A549 (cell line): ENCODE measurements around the gene SOX6. TPM values are rescaled to one million over a fixed set of nuclear protein-coding genes. Genes with fewer than 3 reads are reported as not detected.

Source experiments
- ATAC-seq, 2 experiments: fragments of 200-7000 bp in 1 of 2; fragments of >200 bp in 1 of 2; cut with Nextera tagmentation in 1 of 2; cut with Tn5 transposase in 1 of 2; 3 replicates each; pipeline versions ENCODE4 v1.8.0 to v1.9.1; 2018 to 2020; ENCODE audit warnings: mild to moderate bottlenecking in 1 of 2, moderate library complexity in 1 of 2
- CTCF ChIA-PET: fragments of 300-600 bp; sonication (Branson Sonifier 250); formaldehyde crosslinking; extraction: SDS; loops from one replicate; lab custom pipeline; 2021; ENCODE audit warnings: antibody characterized with exemption, inconsistent platforms; lab: Yijun Ruan, JAX
- POLR2A ChIA-PET: fragments of 350-600 bp; formaldehyde crosslinking; extraction: SDS; loops from one replicate; lab custom pipeline; 2021; ENCODE audit warnings: antibody characterized with exemption, inconsistent platforms; lab: Yijun Ruan, JAX
- DNase-seq, 2 experiments: peaks; one replicate each; pipeline versions ENCODE4 v3.0.0 to v3.0.0-alpha.2; 2011 to 2016; ENCODE audit warnings: low read depth in 1 of 2, low spot score in 1 of 2
- FAIRE-seq: peaks from 2 replicates; lab custom pipeline; 2011; peaks lifted over from hg19 to GRCh38; lab: Jason Lieb, UNC
- H3K27ac ChIP-seq, 2 experiments: fragments of >200 bp; sonication (Bioruptor Twin); formaldehyde crosslinking; 3 replicates each; pipeline ENCODE4 v1.5.1; 2016 to 2017
- H3K4me1 ChIP-seq: fragments of >200 bp; sonication (Bioruptor Twin); formaldehyde crosslinking; 3 replicates; pipeline ENCODE4 v1.6.1; 2016
- H3K4me2 ChIP-seq: fragments of >200 bp; sonication (Bioruptor Twin); formaldehyde crosslinking; 3 replicates; pipeline ENCODE4 v1.6.1; 2016
- H3K4me3 ChIP-seq: fragments of >200 bp; sonication (Bioruptor Twin); formaldehyde crosslinking; 3 replicates; pipeline ENCODE4 v1.5.1; 2016
- H3K9me3 ChIP-seq: fragments of >200 bp; sonication (Bioruptor Twin); formaldehyde crosslinking; 3 replicates; pipeline ENCODE4 v1.6.1; 2016
- CBX8 ChIP-seq: fragments of 200-600 bp; sonication (generic); IDR thresholded peaks from 2 replicates; pipeline ENCODE4 v1.6.1; 2016
- EHF ChIP-seq: fragments of 250-450 bp; sonication (Bioruptor Pico); IDR thresholded peaks from 2 replicates; pipeline ENCODE4 v1.5.0; 2020; ENCODE audit warnings: mild to moderate bottlenecking
- ELK1 ChIP-seq: fragments of 150-350 bp; IDR thresholded peaks from 2 replicates; pipeline ENCODE4 v1.6.1; 2014; ENCODE audit warnings: low read depth, mild to moderate bottlenecking, low read length
- FOSL2 ChIP-seq, 2 experiments: fragments of 450-650 bp in 1 of 2; fragments of >200 bp in 1 of 2; sonication (Bioruptor Twin) in 1 of 2; formaldehyde crosslinking; IDR thresholded peaks; 2 replicates each; pipeline versions ENCODE4 v1.5.0 to v1.6.1; 2016 to 2020; ENCODE audit warnings: mild to moderate bottlenecking in 1 of 2, moderate library complexity in 1 of 2
- FOXS1 ChIP-seq: fragments of 250-450 bp; sonication (Bioruptor Pico); IDR thresholded peaks from 2 replicates; pipeline ENCODE4 v1.5.0; 2020; ENCODE audit warnings: mild to moderate bottlenecking, moderate library complexity
- HEYL ChIP-seq: fragments of 250-450 bp; sonication (Bioruptor Pico); IDR thresholded peaks from 2 replicates; pipeline ENCODE4 v1.8.0; 2021; ENCODE audit warnings: mild to moderate bottlenecking, moderate library complexity
- HOXA7 ChIP-seq: fragments of 250-450 bp; sonication (Bioruptor Pico); IDR thresholded peaks from 2 replicates; pipeline ENCODE4 v1.5.0; 2020; ENCODE audit warnings: mild to moderate bottlenecking, moderate library complexity
- HOXB13 ChIP-seq: fragments of 250-450 bp; sonication (Bioruptor Pico); IDR thresholded peaks from 2 replicates; pipeline ENCODE4 v1.5.0; 2020; ENCODE audit warnings: low read depth, mild to moderate bottlenecking, moderate library complexity
- HOXB5 ChIP-seq: fragments of 250-450 bp; sonication (Bioruptor Pico); IDR thresholded peaks from 2 replicates; pipeline ENCODE4 v1.5.0; 2020; ENCODE audit warnings: mild to moderate bottlenecking, moderate library complexity
- JUNB ChIP-seq: fragments of >200 bp; sonication (Bioruptor Twin); formaldehyde crosslinking; IDR thresholded peaks from 2 replicates; pipeline ENCODE4 v1.6.1; 2016
- KDM5A ChIP-seq: fragments of 200-600 bp; sonication (generic); IDR thresholded peaks from 2 replicates; pipeline ENCODE4 v1.6.1; 2016; ENCODE audit warnings: antibody characterized with exemption, mild to moderate bottlenecking
- MYC ChIP-seq: IDR thresholded peaks from 2 replicates; pipeline ENCODE4 v1.6.1; 2012; ENCODE audit warnings: mild to moderate bottlenecking, inconsistent platforms, low read length, improper control_type of control experiment, borderline replicate concordance
- NR3C1 ChIP-seq: fragments of >200 bp; sonication (Bioruptor Twin); formaldehyde crosslinking; IDR thresholded peaks from 3 replicates; pipeline ENCODE4 v1.6.1; 2017
- PHF8 ChIP-seq: fragments of 200-600 bp; sonication (generic); IDR thresholded peaks from 2 replicates; pipeline ENCODE4 v1.6.1; 2016; ENCODE audit warnings: low read depth, mild to moderate bottlenecking, antibody characterized with exemption, moderate library complexity, borderline replicate concordance
- RAD21 ChIP-seq, 2 experiments: fragments of >200 bp in 1 of 2; sonication (Bioruptor Twin) in 1 of 2; formaldehyde crosslinking in 1 of 2; IDR thresholded peaks in 1 of 2; conservative IDR thresholded peaks in 1 of 2; 2 replicates in 1 of 2; 3 replicates in 1 of 2; pipeline ENCODE4 v1.6.1; 2012 to 2018; ENCODE audit warnings: inconsistent platforms in 1 of 2
- RARB ChIP-seq: fragments of 250-450 bp; sonication (Bioruptor Pico); IDR thresholded peaks from 2 replicates; pipeline ENCODE4 v1.8.0; 2021; ENCODE audit warnings: mild to moderate bottlenecking, moderate library complexity
- RCOR1 ChIP-seq: fragments of 150-350 bp; IDR thresholded peaks from 2 replicates; pipeline ENCODE4 v1.6.1; 2014; ENCODE audit warnings: antibody characterized with exemption, low read length, low read depth
- REST ChIP-seq: fragments of 200-600 bp; sonication (generic); IDR thresholded peaks from 2 replicates; pipeline ENCODE4 v1.6.1; 2016; ENCODE audit warnings: antibody characterized with exemption, mild to moderate bottlenecking, moderate library complexity
- RFX5 ChIP-seq: fragments of 450-650 bp; IDR thresholded peaks from 2 replicates; pipeline ENCODE4 v1.7.1; 2014; ENCODE audit warnings: antibody characterized with exemption, mild to moderate bottlenecking, moderate library complexity
- SMC3 ChIP-seq: fragments of >200 bp; sonication (Bioruptor Twin); formaldehyde crosslinking; IDR thresholded peaks from 3 replicates; pipeline ENCODE4 v1.6.1; 2018; ENCODE audit warnings: inconsistent platforms
- TFCP2L1 ChIP-seq: fragments of 250-450 bp; sonication (Bioruptor Pico); IDR thresholded peaks from 2 replicates; pipeline ENCODE4 v1.5.0; 2021; ENCODE audit warnings: mild to moderate bottlenecking
- TP53 ChIP-seq: fragments of 250-450 bp; sonication (Bioruptor Pico); IDR thresholded peaks from 2 replicates; pipeline ENCODE4 v1.5.0; 2021; ENCODE audit warnings: mild to moderate bottlenecking, moderate library complexity
- ZC3H11A ChIP-seq: fragments of 450-650 bp; IDR thresholded peaks from 2 replicates; pipeline ENCODE4 v1.6.1; 2014; ENCODE audit warnings: antibody characterized with exemption, mild to moderate bottlenecking
- ZNF302 ChIP-seq: fragments of 250-450 bp; sonication (Bioruptor Pico); IDR thresholded peaks from 2 replicates; pipeline ENCODE4 v1.9.0; 2021; ENCODE audit warnings: inconsistent platforms, mild to moderate bottlenecking, moderate library complexity
- WGBS: methylation state at CpG from one replicate; pipeline ENCODE4 v1.1.6; 2017; ENCODE audit errors: missing lambda C conversion rate; 5-methylcytosine and 5-hydroxymethylcytosine counted together
- polyA plus RNA-seq, 4 experiments: library from polyadenylated mRNA; depleted of rRNA in 3 of 4; stranded (reverse); fragments of >200 nt; fragmentation: RNase III in 1 of 4; extraction: RNeasy Plus Mini Kit Qiagen cat#74134 plus additional on column Dnase treatment in 1 of 4; gene quantifications; 2 replicates in 3 of 4; 3 replicates in 1 of 4; pipeline ENCODE4 v1.2.3, GENCODE V29; 2011 to 2017
- TF ChIP-seq, protein P1 (sequence below): fragments of 250-450 bp; sonication (Bioruptor Pico); IDR thresholded peaks from 2 replicates; pipeline ENCODE4 v1.5.0; 2020; ENCODE audit warnings: low read depth, mild to moderate bottlenecking, moderate library complexity
- TF ChIP-seq, protein P2 (sequence below): IDR thresholded peaks from 2 replicates; pipeline ENCODE4 v1.6.1; 2012; ENCODE audit warnings: low read depth, borderline replicate concordance
- TF ChIP-seq, protein P3 (sequence below): fragments of >200 bp; sonication (Bioruptor Twin); formaldehyde crosslinking; IDR thresholded peaks from 2 replicates; pipeline ENCODE4 v1.6.1; 2016

SOX6 gene
- polyA plus RNA-seq, 2 of the 4 experiments (the other 2 are of a cell fraction), result 0.18 TPM; not detected in 1

DNA sequence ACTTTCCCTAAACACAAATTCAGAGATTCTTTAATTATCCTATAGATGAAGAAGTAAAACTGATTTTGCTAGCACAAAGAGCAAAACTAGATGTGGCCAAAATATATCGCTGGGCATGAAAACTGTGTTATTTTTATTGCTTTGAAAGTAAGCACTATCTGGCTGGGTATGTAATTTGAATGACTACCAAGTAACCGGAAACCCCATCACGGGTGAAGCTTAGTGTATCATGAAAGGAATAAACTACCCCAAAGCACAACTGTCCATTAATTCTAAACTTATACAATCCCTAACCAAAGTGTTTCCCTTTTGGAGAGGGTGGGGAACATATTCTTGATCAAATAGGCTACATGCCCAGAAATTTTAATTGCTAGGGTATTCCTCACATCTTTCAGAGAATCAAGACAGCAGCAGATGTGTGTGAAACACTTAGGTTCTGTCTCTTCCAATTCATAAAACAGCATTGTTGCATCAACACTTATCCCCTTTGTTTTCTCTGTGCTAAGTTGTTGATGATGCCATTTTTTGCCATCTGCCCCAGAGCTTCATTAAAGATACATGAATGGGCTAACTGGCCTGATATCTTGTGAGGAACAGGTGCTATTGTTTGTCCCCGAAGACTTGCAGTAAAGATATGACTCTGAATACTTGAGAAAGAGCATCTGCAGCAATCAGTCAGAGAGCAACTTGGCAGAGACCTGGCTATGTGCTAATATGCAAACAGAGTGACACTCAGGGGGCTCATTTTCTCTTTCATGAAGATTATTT lies 238.2 kb downstream of the SOX6 start:
- WGBS, result 62% methylated on average over 4 of the region's 4 CpGs
- TF ChIP-seq EHF (CRISPR knock-in tag) (no peak), HOXB5 (no peak), FOSL2 (IDR thresholded peaks at IDR 0.05) (no peak), FOSL2 (CRISPR knock-in tag; IDR thresholded peaks at IDR 0.05) (no peak), ELK1 (no peak), SMC3 (no peak), HOXB13 (CRISPR knock-in tag) (no peak), HEYL (CRISPR knock-in tag) (no peak), RAD21 (conservative IDR thresholded peaks at IDR 0.05 in 1 of 2, IDR thresholded peaks at IDR 0.05 in 1 of 2) (no peak), ZC3H11A (no peak), KDM5A (no peak), RCOR1 (no peak), FOXS1 (CRISPR knock-in tag) (no peak), JUNB (no peak), NR3C1 (no peak), CBX8 (no peak)
- TF ChIP-seq, protein P1, sequence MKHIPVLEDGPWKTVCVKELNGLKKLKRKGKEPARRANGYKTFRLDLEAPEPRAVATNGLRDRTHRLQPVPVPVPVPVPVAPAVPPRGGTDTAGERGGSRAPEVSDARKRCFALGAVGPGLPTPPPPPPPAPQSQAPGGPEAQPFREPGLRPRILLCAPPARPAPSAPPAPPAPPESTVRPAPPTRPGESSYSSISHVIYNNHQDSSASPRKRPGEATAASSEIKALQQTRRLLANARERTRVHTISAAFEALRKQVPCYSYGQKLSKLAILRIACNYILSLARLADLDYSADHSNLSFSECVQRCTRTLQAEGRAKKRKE (CRISPR knock-in tag), result no peak
- TF ChIP-seq, protein P2, sequence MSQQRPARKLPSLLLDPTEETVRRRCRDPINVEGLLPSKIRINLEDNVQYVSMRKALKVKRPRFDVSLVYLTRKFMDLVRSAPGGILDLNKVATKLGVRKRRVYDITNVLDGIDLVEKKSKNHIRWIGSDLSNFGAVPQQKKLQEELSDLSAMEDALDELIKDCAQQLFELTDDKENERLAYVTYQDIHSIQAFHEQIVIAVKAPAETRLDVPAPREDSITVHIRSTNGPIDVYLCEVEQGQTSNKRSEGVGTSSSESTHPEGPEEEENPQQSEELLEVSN, result no peak
- TF ChIP-seq, protein P3, sequence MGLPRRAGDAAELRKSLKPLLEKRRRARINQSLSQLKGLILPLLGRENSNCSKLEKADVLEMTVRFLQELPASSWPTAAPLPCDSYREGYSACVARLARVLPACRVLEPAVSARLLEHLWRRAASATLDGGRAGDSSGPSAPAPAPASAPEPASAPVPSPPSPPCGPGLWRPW, result no peak
- CTCF ChIA-PET, result no interaction called here
- no peaks in the 10 kb centered on the region for H3K4me1 ChIP-seq
- no peak overlapping the region for H3K4me3 ChIP-seq
- POLR2A ChIA-PET, result no interaction called here
- no peak for FAIRE-seq
- no peaks in the 10 kb centered on the region for H3K9me3 ChIP-seq
- DNase-seq, result no peak
- no peak overlapping the region for H3K4me2 ChIP-seq
- no peak for ATAC-seq
- H3K27ac ChIP-seq, result no peak overlapping the region

DNA sequence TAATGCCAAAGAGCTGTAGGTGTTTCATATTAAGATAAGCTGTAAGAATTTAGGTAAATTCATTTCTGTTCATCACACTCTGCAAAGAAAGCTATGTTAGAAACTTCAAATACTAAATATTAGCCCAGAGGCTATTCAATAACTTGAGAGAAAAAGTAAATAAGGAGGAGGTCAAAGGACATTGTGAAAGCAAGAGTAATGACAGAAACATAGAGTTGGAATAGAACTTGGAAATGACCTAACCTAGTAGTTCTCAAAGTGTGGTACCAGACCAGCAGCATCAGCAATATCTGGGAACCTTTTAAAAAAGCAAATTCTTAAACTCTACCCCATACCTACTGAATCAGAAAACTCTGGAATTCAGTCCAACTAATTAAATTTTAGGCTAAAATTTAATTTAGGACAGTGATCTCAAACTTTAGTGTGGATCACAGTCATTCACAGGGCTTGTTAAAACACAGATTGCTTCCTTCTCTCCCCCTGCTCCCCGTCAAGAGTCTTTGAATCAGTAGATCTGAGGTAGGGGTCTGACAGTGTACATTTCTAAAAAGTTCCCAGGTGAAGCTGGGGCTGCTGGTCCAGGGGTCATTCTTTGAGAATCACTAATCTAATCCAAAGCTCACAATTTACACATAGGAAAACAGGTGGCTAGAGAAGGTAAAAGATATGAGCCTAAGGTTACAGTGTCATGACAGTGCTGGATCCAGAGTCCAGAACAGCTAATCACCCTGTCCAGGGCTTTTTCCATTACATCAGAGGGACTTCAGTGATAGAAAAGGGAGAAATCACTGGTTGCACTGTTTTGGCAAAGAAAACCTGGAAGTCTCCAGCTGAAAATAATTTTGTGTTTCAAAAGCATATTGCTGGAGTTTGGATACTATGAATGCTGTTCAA lies 241.1 kb downstream of the SOX6 start:
- no peak for DNase-seq
- CTCF ChIA-PET, result interaction anchor here (1.1 kb wide), 1 partner anchor 21 kb away, joined by 3 read pairs; no protein-coding TSS in a partner anchor
- no peak overlapping the region for H3K4me3 ChIP-seq
- H3K4me2 ChIP-seq, result no peak overlapping the region
- FAIRE-seq, result peak; percentile 65
- 75% methylated on average over 1 of the region's 1 CpG for WGBS
- TF ChIP-seq PHF8 (no peak), REST (no peak), JUNB (no peak), NR3C1 (no peak), RAD21 (conservative IDR thresholded peaks at IDR 0.05 in 1 of 2, IDR thresholded peaks at IDR 0.05 in 1 of 2) (no peak), HOXA7 (CRISPR knock-in tag) (no peak), ZC3H11A (no peak), TFCP2L1 (CRISPR knock-in tag) (no peak), RFX5 (no peak), ZNF302 (CRISPR knock-in tag) (no peak), TP53 (CRISPR knock-in tag) (no peak), MYC (no peak), SMC3 (no peak), RARB (CRISPR knock-in tag) (no peak)
- TF ChIP-seq, protein P3, result no peak
- no peaks in the 10 kb centered on the region for H3K4me1 ChIP-seq
- no peak for ATAC-seq
- no peak overlapping the region for H3K27ac ChIP-seq
- POLR2A ChIA-PET, result no interaction called here
- no peaks in the 10 kb centered on the region for H3K9me3 ChIP-seq
